GM12878 (cell line): ENCODE measurements around the gene APEX1.

Source experiments
- CHD4 ChIP-seq: fragments of 200-600 bp; sonication (generic); IDR thresholded peaks from 2 replicates; pipeline ENCODE4 v1.6.1; 2016; ENCODE audit warnings: mild to moderate bottlenecking
- EZH2 ChIP-seq: IDR thresholded peaks from 2 replicates; pipeline ENCODE4 v1.6.1; 2012; ENCODE audit warnings: low read depth, mild to moderate bottlenecking, control low read depth, inconsistent platforms, low read length, borderline replicate concordance; ENCODE audit not compliant: control insufficient read depth
- HDAC6 ChIP-seq: fragments of 200-600 bp; sonication (generic); IDR thresholded peaks from one replicate; pipeline ENCODE4 v1.8.0; 2017; ENCODE audit warnings: antibody characterized with exemption; ENCODE audit not compliant: unreplicated experiment
- POLR2A ChIP-seq: IDR thresholded peaks from 2 replicates; pipeline ENCODE4 v1.6.1; 2011; ENCODE audit warnings: low read depth, mild to moderate bottlenecking, low read length
- POLR2AphosphoS5 ChIP-seq: IDR thresholded peaks from 2 replicates; pipeline ENCODE4 v1.6.1; 2011; ENCODE audit warnings: mild to moderate bottlenecking, low read length, inconsistent platforms
- POU2F2 ChIP-seq: IDR thresholded peaks from 3 replicates; pipeline ENCODE4 v1.6.1; 2011; ENCODE audit warnings: low read depth, mild to moderate bottlenecking, low read length, borderline replicate concordance
- RFX5 ChIP-seq: IDR thresholded peaks from 2 replicates; pipeline ENCODE4 v1.6.1; 2011; ENCODE audit warnings: low read depth, low read length, improper control_type of control experiment
- YY1 ChIP-seq: IDR thresholded peaks from 2 replicates; pipeline ENCODE4 v1.6.1; 2011; ENCODE audit warnings: low read depth, mild to moderate bottlenecking, low read length
- ZZZ3 ChIP-seq: IDR thresholded peaks from 2 replicates; pipeline ENCODE4 v1.6.1; 2011; ENCODE audit warnings: low read depth; ENCODE audit not compliant: control insufficient read depth, insufficient read length
- TF ChIP-seq, protein P1 (sequence below): fragments of 450-650 bp; IDR thresholded peaks from 2 replicates; pipeline ENCODE4 v1.6.1; 2016; ENCODE audit warnings: mild to moderate bottlenecking, moderate library complexity, borderline replicate concordance
- TF ChIP-seq, protein P2 (sequence below), 3 experiments: IDR thresholded peaks in 2 of 3; conservative IDR thresholded peaks in 1 of 3; 2 replicates each; pipeline ENCODE4 v1.5.1; 2011; ENCODE audit warnings: low read depth in 3 of 3, low read length in 3 of 3, mild to moderate bottlenecking in 3 of 3, control low read depth in 2 of 3, moderate library complexity in 2 of 3, inconsistent platforms in 1 of 3, mixed read lengths in 1 of 3; ENCODE audit not compliant: control insufficient read depth in 2 of 3, insufficient read depth in 1 of 3; ENCODE audit errors: extremely low read depth in 1 of 3
- TF ChIP-seq, protein P3 (sequence below): fragments of 450-650 bp; formaldehyde crosslinking; IDR thresholded peaks from 2 replicates; pipeline ENCODE4 v1.4.0; 2020; ENCODE audit warnings: mild to moderate bottlenecking, moderate library complexity
- TF ChIP-seq, protein P4 (sequence below): IDR thresholded peaks from 2 replicates; pipeline ENCODE4 v1.6.1; 2012; ENCODE audit warnings: low read depth, low read length, improper control_type of control experiment

DNA sequence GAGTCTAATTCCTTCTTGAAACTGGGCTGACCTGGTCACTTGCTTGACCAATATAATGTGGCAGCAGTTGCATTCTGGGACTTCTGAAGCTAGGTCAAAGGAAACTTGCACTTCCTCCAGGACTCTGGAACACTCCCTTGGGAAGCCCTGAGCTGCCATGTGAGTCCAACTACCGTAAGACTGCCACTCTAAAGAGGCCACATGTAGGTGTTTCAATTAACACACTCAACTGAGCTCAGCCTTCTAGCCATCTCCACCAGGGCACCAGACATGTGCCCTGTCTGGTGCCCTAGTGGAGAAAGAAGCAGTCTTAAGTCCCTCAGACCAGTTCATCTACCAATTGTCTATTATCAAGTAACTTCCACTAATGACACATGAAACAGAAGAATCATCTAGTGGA is 35.6 kb upstream of the APEX1 start:
- TF ChIP-seq POLR2A (no peak), RFX5 (no peak), POU2F2 (no peak), EZH2 (no peak), CHD4 (no peak), POLR2AphosphoS5 (no peak), HDAC6 (no peak), YY1 (no peak), ZZZ3 (no peak)
- TF ChIP-seq, protein P1, sequence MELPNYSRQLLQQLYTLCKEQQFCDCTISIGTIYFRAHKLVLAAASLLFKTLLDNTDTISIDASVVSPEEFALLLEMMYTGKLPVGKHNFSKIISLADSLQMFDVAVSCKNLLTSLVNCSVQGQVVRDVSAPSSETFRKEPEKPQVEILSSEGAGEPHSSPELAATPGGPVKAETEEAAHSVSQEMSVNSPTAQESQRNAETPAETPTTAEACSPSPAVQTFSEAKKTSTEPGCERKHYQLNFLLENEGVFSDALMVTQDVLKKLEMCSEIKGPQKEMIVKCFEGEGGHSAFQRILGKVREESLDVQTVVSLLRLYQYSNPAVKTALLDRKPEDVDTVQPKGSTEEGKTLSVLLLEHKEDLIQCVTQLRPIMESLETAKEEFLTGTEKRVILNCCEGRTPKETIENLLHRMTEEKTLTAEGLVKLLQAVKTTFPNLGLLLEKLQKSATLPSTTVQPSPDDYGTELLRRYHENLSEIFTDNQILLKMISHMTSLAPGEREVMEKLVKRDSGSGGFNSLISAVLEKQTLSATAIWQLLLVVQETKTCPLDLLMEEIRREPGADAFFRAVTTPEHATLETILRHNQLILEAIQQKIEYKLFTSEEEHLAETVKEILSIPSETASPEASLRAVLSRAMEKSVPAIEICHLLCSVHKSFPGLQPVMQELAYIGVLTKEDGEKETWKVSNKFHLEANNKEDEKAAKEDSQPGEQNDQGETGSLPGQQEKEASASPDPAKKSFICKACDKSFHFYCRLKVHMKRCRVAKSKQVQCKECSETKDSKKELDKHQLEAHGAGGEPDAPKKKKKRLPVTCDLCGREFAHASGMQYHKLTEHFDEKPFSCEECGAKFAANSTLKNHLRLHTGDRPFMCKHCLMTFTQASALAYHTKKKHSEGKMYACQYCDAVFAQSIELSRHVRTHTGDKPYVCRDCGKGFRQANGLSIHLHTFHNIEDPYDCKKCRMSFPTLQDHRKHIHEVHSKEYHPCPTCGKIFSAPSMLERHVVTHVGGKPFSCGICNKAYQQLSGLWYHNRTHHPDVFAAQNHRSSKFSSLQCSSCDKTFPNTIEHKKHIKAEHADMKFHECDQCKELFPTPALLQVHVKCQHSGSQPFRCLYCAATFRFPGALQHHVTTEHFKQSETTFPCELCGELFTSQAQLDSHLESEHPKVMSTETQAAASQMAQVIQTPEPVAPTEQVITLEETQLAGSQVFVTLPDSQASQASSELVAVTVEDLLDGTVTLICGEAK: no peak
- TF ChIP-seq, protein P2, sequence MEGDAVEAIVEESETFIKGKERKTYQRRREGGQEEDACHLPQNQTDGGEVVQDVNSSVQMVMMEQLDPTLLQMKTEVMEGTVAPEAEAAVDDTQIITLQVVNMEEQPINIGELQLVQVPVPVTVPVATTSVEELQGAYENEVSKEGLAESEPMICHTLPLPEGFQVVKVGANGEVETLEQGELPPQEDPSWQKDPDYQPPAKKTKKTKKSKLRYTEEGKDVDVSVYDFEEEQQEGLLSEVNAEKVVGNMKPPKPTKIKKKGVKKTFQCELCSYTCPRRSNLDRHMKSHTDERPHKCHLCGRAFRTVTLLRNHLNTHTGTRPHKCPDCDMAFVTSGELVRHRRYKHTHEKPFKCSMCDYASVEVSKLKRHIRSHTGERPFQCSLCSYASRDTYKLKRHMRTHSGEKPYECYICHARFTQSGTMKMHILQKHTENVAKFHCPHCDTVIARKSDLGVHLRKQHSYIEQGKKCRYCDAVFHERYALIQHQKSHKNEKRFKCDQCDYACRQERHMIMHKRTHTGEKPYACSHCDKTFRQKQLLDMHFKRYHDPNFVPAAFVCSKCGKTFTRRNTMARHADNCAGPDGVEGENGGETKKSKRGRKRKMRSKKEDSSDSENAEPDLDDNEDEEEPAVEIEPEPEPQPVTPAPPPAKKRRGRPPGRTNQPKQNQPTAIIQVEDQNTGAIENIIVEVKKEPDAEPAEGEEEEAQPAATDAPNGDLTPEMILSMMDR (IDR thresholded peaks at IDR 0.05 in 2 of 3, conservative IDR thresholded peaks at IDR 0.05 in 1 of 3; ENCODE audit: control insufficient read depth in 2 of 3, extremely low read depth in 1 of 3, insufficient read depth in 1 of 3, low read depth in 3 of 3, low read length in 3 of 3): no peak
- TF ChIP-seq, protein P3, sequence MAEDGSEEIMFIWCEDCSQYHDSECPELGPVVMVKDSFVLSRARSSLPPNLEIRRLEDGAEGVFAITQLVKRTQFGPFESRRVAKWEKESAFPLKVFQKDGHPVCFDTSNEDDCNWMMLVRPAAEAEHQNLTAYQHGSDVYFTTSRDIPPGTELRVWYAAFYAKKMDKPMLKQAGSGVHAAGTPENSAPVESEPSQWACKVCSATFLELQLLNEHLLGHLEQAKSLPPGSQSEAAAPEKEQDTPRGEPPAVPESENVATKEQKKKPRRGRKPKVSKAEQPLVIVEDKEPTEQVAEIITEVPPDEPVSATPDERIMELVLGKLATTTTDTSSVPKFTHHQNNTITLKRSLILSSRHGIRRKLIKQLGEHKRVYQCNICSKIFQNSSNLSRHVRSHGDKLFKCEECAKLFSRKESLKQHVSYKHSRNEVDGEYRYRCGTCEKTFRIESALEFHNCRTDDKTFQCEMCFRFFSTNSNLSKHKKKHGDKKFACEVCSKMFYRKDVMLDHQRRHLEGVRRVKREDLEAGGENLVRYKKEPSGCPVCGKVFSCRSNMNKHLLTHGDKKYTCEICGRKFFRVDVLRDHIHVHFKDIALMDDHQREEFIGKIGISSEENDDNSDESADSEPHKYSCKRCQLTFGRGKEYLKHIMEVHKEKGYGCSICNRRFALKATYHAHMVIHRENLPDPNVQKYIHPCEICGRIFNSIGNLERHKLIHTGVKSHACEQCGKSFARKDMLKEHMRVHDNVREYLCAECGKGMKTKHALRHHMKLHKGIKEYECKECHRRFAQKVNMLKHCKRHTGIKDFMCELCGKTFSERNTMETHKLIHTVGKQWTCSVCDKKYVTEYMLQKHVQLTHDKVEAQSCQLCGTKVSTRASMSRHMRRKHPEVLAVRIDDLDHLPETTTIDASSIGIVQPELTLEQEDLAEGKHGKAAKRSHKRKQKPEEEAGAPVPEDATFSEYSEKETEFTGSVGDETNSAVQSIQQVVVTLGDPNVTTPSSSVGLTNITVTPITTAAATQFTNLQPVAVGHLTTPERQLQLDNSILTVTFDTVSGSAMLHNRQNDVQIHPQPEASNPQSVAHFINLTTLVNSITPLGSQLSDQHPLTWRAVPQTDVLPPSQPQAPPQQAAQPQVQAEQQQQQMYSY: no peak
- TF ChIP-seq, protein P4, sequence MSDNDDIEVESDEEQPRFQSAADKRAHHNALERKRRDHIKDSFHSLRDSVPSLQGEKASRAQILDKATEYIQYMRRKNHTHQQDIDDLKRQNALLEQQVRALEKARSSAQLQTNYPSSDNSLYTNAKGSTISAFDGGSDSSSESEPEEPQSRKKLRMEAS: no peak
